NCI-H2196 treated with DMSO at 0.1 percent for 48 hours (cell line): ENCODE measurements around the gene COX6B2.

Experiments
- DNase-seq: peaks from one replicate; lab custom pipeline; 2025; ENCODE audit not compliant: unreplicated experiment; lab: John Stamatoyannopoulos, UW

COX6B2 gene

DNA sequence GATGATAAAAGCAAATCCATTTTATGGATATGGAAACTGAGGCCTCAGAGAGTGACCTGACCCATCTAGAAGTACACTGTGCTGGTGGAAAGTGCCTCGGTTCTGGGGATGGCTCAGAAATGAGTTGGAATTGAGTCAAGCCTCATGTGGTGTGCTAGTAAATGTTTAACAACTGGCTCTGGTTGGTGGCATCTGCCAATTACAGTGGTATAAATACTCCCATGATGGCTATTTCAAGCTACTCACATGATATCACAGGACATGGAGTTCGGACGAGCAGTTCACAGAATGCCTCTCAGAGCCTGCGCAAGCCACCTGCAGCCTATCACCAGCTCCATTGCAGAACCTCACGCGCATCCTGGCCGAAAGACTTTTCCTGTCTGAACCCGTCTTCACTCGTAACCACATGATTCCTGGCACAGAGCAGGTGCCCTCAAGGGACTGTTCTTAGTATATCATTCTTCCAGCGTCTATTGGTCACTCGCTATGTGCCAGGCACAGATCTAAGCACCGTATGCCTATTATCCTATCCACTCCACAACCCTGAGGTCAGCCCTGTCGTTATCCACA, 38.5 kb downstream of the COX6B2 start:
- DNase-seq: no peak

DNA sequence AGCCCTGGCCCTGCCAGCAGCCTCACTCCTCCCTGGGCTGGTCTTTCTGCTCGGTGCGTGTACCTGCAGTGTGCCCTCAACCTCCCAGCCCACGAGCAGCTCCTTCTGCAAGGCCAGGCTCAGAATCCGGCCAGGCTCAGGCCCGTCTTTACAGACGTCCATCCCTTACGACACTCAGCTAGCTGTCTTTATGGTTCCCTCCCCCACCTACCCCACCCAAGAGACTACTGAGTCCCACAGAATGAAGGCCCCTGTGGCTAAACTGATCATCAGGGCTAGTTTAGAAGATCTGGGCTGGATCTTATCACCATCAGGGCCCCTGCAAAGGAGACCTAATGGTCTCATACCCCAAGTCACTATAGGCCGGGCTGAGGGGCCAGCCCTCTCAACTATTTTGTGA, 40.1 kb downstream of the COX6B2 start:
- no peak for DNase-seq

DNA sequence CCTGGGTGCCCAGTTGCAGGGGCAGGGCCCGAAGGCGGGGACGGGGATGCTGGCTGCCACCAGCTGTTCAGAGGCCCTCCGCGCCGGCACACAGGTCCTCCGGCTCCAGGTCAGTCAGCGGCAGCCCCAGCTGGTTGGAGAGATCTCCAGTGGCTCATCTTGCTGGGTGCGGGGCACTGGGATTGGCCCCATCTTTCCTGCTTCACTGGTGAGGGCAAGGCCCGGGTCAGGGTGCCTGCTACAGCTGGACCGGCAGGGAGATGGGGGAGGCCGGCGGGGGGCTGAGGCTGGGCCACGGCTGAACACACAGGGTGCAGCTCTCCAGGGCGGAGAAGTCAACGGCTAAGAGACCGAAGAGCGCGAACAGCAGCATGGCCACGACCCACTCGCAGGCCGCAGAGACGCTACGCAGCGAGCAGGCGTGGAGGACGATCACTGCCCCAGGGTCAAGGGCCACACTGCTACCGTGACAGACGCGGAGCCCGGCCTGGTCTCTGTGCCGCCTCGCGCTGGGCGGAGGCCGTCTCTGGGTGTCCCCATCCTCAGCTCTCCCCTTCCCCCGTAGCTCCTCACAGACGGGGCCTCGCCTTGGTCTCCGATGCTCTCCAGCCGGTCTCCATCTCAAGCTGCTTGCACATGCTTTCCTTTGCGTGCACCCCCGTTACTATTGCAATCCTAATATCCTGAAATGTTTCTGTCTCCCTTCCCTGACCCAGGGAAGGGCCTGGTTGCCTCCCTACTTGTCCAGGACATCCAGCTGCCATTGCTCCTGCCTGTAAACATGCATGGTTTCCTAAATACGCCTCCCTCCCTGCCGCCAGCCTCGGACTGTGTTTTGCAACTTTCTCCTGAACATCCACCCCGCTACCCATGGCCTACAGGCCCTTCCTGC, 41.7 kb downstream of the COX6B2 start:
- no peak for DNase-seq

DNA sequence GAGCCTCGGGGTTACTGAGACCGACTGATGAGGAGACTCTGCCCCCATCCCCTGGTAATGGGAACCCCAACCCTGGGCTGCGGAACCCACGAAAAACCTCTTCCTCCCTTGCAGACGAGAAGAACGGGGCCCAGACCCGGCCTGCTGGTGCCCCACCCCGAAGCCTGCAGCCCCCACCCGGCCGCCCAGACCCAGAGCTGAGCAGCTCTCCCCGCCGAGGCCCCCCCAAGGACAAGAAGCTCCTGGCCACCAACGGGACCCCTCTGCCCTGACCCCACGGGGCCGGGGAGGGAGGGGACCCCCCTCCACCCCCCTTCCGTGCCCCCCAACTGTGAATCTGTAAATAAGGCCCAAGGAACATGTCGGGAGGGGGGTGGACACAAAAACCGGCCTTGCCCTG, 42.7 kb downstream of the COX6B2 start:
- DNase-seq: no peak

DNA sequence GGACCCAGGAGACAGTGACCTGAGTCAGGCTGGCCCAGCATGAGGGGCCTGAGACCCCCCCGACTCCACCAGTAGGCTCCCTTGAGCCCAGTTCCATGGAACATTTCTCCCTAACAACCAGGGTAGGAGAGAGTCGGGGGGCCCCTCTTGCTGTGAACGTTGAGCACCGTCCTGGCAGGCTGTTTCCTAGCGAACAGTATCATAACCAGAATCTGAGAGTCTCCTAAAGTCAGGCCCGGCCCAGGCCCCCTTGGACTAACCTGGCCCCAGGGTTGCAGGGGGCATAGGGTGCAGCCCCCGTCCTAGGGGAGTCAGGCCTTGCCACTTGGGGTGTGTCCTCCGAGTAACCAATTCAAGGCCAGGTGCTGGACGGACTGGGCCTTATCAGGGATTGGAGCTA, 43.1 kb downstream of the COX6B2 start:
- DNase-seq: no peak

DNA sequence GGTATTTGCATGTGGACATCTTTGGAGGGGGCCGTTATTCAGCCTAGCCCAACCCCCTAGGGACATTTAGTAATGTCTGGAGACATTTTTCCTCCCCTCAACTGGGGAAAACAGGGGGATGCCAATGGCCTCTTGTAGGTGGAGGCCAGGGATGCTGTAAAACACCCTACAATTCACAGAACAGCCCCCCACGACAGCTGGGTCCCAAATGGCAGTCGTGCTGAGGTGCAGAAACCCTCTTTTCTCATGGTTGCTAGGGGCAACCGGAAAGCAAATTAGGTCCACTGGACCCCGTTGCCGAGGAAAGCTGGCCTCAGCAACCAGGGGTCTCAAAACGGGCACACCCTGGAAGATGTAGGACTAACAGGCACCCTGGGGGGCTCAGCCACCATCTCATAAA, 44.0 kb downstream of the COX6B2 start:
- DNase-seq: no peak

DNA sequence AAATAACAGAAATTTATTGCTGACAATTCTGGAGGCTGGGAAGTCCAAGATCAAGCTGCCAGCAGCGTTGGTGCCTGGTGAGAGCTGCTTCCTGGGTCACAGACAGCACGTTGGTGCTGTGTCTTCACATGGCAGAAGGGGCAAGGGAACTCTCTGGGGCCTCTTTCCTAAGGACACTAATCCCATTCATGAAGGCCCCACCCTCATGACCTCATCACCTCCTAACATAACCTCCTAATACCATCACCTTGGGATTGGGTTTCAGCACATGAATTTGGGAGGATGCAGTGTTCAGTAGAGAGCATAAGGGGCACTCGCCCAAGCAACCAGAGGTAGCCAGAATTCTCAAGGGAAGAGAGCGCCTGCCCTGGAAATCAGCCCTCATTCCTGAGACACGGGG, 45.1 kb downstream of the COX6B2 start:
- DNase-seq: no peak

DNA sequence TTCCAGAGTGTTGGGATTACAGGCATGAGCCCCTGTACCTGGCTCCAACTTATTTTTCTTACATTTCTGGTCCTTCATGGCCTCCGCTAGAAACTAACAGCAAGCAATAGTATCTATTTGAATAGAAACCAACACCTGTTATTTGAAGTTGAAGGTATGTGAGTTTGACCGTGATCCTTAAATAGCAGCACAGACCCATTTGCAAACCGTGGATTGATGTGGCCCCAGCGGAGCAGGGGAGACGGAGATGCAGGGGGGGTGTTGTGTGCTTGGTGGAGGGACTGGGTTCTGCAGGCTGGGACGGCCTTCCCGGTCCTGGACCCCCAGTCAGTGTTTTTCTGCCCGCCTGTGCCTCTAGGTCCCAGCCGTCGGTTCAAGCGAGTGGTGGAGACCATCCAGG, 46.2 kb downstream of the COX6B2 start:
- no peak for DNase-seq

DNA sequence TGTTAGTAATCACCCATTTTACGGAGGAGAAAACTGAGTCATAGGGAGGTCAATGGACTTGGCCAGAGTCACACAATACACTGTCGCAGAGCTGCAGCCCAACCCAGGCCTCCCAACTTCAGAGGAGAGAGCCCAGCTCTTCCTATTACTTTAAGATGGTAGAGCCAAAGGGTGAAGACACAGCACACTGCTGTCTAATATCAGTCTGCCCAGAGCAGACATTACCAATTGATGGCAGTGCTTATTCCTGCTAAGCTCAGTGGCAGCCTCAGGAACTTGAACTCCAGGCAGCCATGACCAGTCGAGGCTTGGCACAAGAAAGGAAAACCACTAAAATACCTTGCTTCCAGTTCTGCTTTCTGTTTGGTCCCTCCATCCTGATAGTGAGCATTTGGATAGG, 47.8 kb downstream of the COX6B2 start:
- DNase-seq: no peak

DNA sequence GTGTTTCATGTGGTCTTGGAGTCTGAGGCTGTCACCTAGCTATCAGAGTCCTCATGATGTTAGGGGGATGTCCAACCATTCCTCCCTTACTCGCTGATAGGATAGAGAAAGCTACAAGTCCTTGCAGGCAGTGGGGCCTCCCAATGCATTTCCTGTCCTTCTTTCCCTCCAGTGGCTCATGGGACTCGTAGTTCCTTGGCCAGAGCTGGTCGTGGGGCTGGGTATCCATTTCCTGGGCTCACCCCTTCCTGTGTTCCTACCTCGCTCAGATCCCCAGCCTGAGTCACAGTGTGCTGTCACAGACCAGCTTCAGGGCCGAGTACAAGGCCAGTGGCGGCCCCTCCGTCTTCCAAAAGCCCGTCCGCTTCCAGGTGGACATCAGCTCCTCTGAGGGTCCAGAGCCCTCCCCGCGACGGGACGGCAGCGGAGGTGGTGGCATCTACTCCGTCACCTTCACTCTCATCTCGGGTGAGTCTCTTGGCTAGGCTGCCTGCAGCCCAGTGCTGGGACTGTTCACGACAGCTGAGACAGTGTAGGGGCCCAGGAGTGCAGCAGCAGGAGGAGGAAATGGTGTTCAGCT, 48.4 kb downstream of the COX6B2 start:
- DNase-seq: no peak

DNA sequence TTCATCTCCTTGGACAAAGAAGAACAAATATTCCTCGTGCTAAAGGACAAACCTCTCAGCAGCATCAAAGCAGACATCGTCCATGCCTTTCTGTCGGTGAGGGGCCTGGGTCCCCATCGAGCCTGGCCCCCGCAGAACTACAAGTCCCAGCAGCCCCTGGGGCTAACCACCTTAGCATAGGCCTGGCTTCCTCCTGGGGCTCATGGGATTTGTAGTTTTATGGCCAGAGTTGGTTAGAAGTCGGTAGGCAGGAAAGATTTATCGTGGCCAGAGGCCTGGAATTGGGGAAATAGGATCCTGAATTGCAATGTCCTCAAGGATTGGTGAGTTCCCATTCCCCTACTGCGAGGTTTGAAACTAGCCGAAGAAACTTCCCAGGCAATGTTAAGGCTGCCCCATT, 49.0 kb downstream of the COX6B2 start:
- no peak for DNase-seq

DNA sequence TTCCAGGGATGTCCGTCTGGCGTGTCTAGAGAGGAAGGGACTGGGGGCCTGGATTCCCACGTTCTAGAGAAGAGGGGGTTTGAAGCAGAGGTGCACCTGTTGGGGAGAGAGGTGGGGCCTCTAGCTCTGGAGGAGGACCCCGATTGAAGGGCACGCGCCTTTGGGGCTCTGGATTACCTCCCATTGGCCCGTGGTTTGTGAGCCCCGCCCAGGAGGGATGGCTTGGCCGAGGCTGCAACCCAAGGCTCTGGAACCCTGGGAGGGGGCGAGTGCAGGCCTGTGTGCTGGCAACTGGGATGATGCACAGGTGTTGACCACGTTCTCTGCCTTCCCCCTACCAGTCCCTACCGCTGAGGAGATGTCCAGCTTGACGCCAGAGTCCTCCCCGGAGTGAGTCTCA, 49.5 kb downstream of the COX6B2 start:
- no peak for DNase-seq

DNA sequence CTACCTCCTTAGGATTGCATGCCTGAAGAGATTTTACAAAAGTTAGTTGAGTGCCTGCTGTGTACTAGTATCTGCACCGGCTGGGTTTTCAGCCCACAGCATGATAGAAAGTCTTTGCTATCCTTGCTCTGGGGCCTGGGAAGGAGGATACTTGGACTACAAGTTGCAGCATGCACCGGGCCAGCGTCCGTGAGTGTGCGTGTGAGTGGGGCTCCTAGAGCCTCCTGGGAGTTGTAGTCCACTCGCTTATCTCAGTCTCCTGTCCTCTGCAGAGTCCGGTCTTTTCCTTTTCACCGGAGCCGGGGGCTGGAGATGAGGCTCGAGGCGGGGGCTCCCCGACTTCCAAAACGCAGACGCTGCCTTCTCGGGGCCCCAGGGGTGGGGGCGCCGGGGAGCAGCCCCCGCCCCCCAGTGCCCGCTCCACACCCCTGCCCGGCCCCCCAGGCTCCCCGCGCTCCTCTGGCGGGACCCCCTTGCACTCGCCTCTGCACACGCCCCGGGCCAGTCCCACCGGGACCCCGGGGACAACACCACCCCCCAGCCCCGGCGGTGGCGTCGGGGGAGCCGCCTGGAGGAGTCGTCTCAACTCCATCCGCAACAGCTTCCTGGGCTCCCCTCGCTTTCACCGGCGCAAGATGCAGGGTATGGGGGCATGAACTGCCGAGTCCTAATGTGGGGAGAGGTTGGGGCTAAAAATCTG, 50.1 kb downstream of the COX6B2 start:
- no peak for DNase-seq

DNA sequence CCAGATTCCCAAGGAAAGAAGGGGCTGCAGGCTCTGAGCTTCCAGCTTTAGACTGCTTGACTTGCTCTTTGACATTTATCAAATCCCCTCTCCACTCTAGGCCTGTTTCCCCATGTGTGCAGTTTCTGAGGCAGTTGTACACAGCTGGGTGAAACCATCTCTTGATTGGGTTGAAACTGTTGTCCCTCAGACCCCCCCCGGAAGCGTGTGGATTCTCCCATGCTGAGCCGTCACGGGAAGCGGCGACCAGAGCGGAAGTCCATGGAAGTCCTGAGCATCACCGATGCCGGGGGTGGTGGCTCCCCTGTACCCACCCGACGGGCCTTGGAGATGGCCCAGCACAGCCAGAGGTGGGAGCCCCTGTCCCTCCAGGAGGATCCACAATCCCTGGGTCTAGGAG, 51.0 kb downstream of the COX6B2 start:
- no peak for DNase-seq

DNA sequence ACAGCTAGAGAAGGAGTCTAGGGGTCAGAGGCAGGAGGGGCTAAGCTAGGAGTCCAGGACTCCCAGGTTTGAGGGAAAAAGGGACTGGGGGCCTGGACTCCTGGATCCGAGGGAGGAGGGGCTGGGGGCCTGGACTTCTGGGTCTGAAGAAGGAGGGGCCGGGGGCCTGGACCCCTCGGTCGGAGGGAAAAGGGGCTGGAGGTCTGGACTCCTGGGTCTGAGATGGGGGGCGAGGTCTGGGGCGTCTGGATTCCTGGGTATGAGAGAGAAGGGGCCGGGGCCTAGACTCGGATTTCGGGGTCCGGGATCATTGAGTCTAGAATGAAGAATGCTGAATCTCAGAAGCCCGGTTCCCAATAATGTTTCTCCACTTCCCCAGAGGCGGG, 52.2 kb downstream of the COX6B2 start:
- DNase-seq: no peak

DNA sequence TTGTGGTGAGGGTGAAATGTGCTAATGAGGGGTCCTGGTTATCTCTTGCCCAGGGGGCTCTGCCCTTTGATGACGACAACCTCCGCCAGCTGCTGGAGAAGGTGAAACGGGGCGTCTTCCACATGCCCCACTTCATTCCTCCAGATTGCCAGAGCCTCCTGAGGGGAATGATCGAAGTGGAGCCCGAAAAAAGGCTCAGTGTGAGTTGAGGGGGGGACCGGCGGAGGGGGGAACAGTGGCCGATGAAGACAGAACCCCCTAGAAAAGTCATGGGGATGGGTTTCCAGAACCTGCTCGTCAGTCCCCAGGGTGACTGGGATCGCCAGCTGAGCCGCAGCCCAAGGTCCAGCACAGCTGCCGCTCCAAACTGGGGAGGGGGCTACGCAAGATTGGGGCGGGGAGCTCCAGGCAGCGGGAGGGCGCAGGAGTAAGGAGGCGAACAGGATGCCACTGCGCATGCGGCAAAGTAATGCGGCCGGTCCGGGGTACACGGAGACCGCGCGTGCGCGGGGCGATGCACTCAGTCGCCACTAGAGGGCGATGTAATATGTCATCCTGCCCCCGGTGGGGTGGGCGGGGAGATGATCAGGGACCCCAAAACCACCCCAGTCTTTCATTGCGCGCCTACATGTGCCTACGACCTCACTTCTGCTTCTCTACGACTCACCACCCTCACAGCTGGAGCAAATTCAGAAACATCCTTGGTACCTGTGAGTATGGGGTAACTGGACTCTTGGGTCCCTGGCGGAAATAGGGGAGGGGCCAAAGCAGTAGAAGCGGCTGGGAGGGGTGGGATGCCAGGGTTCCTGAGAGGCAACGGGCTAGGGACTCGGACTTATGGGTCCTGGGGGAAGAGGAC, 52.8 kb downstream of the COX6B2 start:
- peak; percentile 53 for DNase-seq

DNA sequence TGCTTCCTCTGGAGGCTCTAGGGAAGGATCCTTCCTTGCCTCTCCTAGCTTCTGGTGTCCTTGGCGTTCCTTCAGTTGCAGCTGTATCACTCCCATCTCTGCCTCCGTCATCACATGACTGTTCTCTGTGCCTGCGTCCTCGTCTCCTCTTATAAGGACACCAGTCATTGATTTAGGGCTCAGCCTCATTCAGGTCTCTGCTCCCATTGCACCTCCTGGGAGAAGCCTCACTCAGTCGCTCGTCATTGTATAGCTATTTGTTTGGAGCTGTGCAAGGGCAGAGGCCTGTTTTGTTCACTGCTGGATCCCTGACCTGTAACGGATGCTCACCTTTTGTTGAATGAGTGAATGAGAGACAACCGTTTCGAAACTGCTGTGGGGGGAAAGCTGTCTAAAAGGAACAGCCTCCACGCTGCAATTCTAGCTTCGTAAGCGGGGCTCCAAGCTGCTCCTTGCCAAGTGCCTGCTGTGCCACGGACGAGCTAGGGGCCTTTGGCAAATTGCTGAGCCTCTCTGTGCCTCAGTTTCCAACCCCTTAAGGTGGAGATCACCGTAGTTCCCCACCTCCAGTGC, 53.5 kb downstream of the COX6B2 start:
- no peak for DNase-seq

DNA sequence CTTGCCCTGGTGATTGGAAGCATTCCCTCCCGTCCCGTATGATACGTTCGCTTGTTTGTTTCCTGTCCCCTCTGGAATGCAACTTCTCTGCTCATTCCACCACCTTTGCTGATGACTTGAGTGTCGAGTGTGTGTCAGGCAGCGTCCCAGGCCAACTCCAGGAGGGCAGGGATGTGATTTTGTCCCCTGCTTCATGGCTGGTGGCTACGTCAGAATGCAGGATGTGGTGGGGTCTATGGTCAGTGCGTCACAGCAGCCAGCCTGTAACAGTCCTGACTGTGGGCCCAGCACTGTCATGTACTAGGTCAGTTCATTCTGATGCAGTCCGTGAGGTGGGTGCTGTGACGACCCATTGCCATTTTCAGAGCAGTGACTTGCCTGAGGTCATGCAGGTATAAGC, 54.5 kb downstream of the COX6B2 start:
- DNase-seq: no peak
